Keratinocyte (primary cell): ENCODE data around the gene ADIG. TPM values are rescaled to one million over a fixed set of nuclear protein-coding genes. Genes with fewer than 3 reads are reported as not detected.

Source experiments
- DNase-seq: peaks from one replicate; pipeline ENCODE4 v3.0.0-alpha.2; 2011; ENCODE audit warnings: low read depth, missing footprints, low spot score
- FAIRE-seq: peaks from 2 replicates; lab custom pipeline; 2011; peaks lifted over from hg19 to GRCh38; lab: Jason Lieb, UNC
- H2AFZ ChIP-seq: 2 replicates; pipeline ENCODE4 v1.6.0; 2012; ENCODE audit warnings: low read length, control low read depth, inconsistent platforms; ENCODE audit not compliant: control insufficient read depth
- H3K27ac ChIP-seq: 2 replicates; pipeline ENCODE4 v1.5.1; 2011; ENCODE audit warnings: low read length; ENCODE audit not compliant: control insufficient read depth, insufficient read depth
- H3K27me3 ChIP-seq: 3 replicates; pipeline ENCODE4 v1.6.0; 2011; ENCODE audit warnings: low read length; ENCODE audit not compliant: control insufficient read depth, insufficient read depth; ENCODE audit errors: extremely low read depth
- H3K36me3 ChIP-seq, 2 experiments: 2 replicates in 1 of 2; 3 replicates in 1 of 2; pipeline ENCODE4 v1.5.1; 2011; ENCODE audit warnings: low read length in 2 of 2, mild to moderate bottlenecking in 1 of 2; ENCODE audit not compliant: control insufficient read depth in 2 of 2, insufficient read depth in 2 of 2; ENCODE audit errors: extremely low read depth in 1 of 2
- H3K4me1 ChIP-seq: 3 replicates; pipeline ENCODE4 v1.5.1; 2011; ENCODE audit warnings: low read length; ENCODE audit not compliant: control insufficient read depth, insufficient read depth; ENCODE audit errors: extremely low read depth
- H3K4me2 ChIP-seq: 3 replicates; pipeline ENCODE4 v1.6.0; 2011; ENCODE audit warnings: low read depth, low read length; ENCODE audit not compliant: control insufficient read depth, insufficient read depth; ENCODE audit errors: extremely low read depth
- H3K4me3 ChIP-seq, 3 experiments: fragments of 200-600 bp in 1 of 3; sonication (generic) in 1 of 3; 2 replicates in 2 of 3; 3 replicates in 1 of 3; pipeline ENCODE4 v1.5.1; 2011 to 2016; ENCODE audit warnings: low read length in 3 of 3, mild to moderate bottlenecking in 3 of 3, control low read depth in 2 of 3, inconsistent platforms in 1 of 3, low read depth in 1 of 3, mixed read lengths in 1 of 3, mixed run types in 1 of 3, moderate library complexity in 1 of 3; ENCODE audit not compliant: control insufficient read depth in 2 of 3, insufficient read depth in 2 of 3; ENCODE audit errors: extremely low read depth in 1 of 3
- H3K79me2 ChIP-seq: 2 replicates; pipeline ENCODE4 v1.6.0; 2012; ENCODE audit warnings: low read length; ENCODE audit not compliant: control insufficient read depth, insufficient read depth
- H3K9ac ChIP-seq: 3 replicates; pipeline ENCODE4 v1.6.0; 2011; ENCODE audit warnings: low read length; ENCODE audit not compliant: control insufficient read depth, insufficient read depth; ENCODE audit errors: extremely low read depth
- H3K9me1 ChIP-seq: 3 replicates; pipeline ENCODE4 v1.6.0; 2011; ENCODE audit warnings: low read length; ENCODE audit not compliant: control insufficient read depth, insufficient read depth; ENCODE audit errors: extremely low read depth
- H3K9me3 ChIP-seq: 2 replicates; pipeline ENCODE4 v1.5.1; 2012; ENCODE audit warnings: low read depth, low read length; ENCODE audit not compliant: control insufficient read depth
- H4K20me1 ChIP-seq: 3 replicates; pipeline ENCODE4 v1.6.0; 2011; ENCODE audit warnings: low read length; ENCODE audit not compliant: control insufficient read depth, insufficient read depth; ENCODE audit errors: extremely low read depth
- CTCF ChIP-seq, 3 experiments: IDR thresholded peaks in 1 of 3; conservative IDR thresholded peaks in 1 of 3; optimal IDR thresholded peaks in 1 of 3; 2 replicates in 2 of 3; 3 replicates in 1 of 3; pipeline versions ENCODE3 to v1.5.1; 2011; ENCODE audit warnings: low read length in 3 of 3, mild to moderate bottlenecking in 3 of 3, moderate library complexity in 2 of 3, control low read depth in 1 of 3, inconsistent platforms in 1 of 3; ENCODE audit not compliant: insufficient read depth in 2 of 3; ENCODE audit errors: extremely low read depth in 1 of 3
- EZH2 ChIP-seq: IDR thresholded peaks from one replicate; pipeline ENCODE4 v1.6.1; 2012; ENCODE audit warnings: inconsistent platforms, mild to moderate bottlenecking, low read length, moderate library complexity
- dilution Hi-C: fragments of 300-500 bp; cut with MboI; formaldehyde crosslinking; loops from one replicate; pipeline ENCODE4 v1.7.0; 2020; ENCODE audit warnings: low sequenced_read_pairs; ENCODE audit not compliant: extremely low pct_ligation_motif_present
- polyA plus RNA-seq, 5 experiments: library from polyadenylated mRNA; depleted of rRNA in 3 of 5; stranded (reverse) in 3 of 5; stranded (forward) in 1 of 5; unstranded in 1 of 5; fragments of >200 nt; gene quantifications; 1 replicate in 1 of 5; 2 replicates in 3 of 5; 3 replicates in 1 of 5; pipeline versions ENCODE4 v1.2.1 to v1.2.3, GENCODE V29; 2011 to 2012; ENCODE audit warnings: missing spikeins in 2 of 5, low read depth in 1 of 5, low replicate concordance in 1 of 5

The ADIG gene
- polyA plus RNA-seq, 1 donor (not counting 4 experiments of a cell fraction or from before 2014, with no cell fraction given) = not detected

GRCh38 chr20:38545771-38546170 is 35.2 kb upstream of the ADIG start:
- no peak for FAIRE-seq
- Histone ChIP-seq H2AFZ (no peak overlapping the region), H3K9ac (no peak overlapping the region), H3K4me1 (no peaks in the 10 kb centered on the region), H3K27ac (no peak overlapping the region), H3K79me2 (no peaks in the 10 kb centered on the region), H4K20me1 (no peaks in the 10 kb centered on the region), H3K4me2 (no peak overlapping the region), H3K9me1 (no peaks in the 10 kb centered on the region), H3K36me3 (peaks cover 15 to 19% of the 10 kb centered on the region in 2 experiments), H3K9me3 (no peaks in the 10 kb centered on the region), H3K4me3 (no peak overlapping the region), H3K27me3 (no peaks in the 10 kb centered on the region)
- TF ChIP-seq EZH2 (no peak), CTCF (optimal IDR thresholded peaks at IDR 0.05 in 1 of 3, IDR thresholded peaks at IDR 0.05 in 1 of 3, conservative IDR thresholded peaks at IDR 0.05 in 1 of 3; ENCODE audit: extremely low read depth in 1 of 3, insufficient read depth in 2 of 3, low read length in 3 of 3) (no peak)
- dilution Hi-C loops = no loop called here
- no peak for DNase-seq

- FAIRE-seq (no peak), DNase-seq (no peak)
- H3K36me3 ChIP-seq = peaks cover 15% of the 10 kb centered on the region in 2 experiments
Measured at GRCh38 chr20:38547288-38548085, 33.5 kb upstream of the ADIG start.

More at GRCh38 chr20:38547288-38548085, 33.5 kb upstream of the ADIG start:
- H4K20me1 ChIP-seq = no peaks in the 10 kb centered on the region
- no peak overlapping the region for H2AFZ ChIP-seq
- no peak overlapping the region for H3K4me3 ChIP-seq
- H3K27me3 ChIP-seq = no peaks in the 10 kb centered on the region
- no peaks in the 10 kb centered on the region for H3K9me3 ChIP-seq
- H3K79me2 ChIP-seq = no peaks in the 10 kb centered on the region
- H3K9me1 ChIP-seq = no peaks in the 10 kb centered on the region
- no peak overlapping the region for H3K27ac ChIP-seq
- H3K4me1 ChIP-seq = no peaks in the 10 kb centered on the region
- no peak overlapping the region for H3K9ac ChIP-seq
- TF ChIP-seq EZH2 (no peak), CTCF (optimal IDR thresholded peaks at IDR 0.05 in 1 of 3, IDR thresholded peaks at IDR 0.05 in 1 of 3, conservative IDR thresholded peaks at IDR 0.05 in 1 of 3; ENCODE audit: extremely low read depth in 1 of 3, insufficient read depth in 2 of 3, low read length in 3 of 3) (no peak)
- dilution Hi-C loops = no loop called here
- H3K4me2 ChIP-seq = no peak overlapping the region
